Measurements from ENCODE around the gene CAMKK2. TPM values are rescaled to one million over a fixed set of nuclear protein-coding genes. Genes with fewer than 3 reads are reported as not detected.
A peak's percentile ranks its signal among the peaks of the same experiment; 100 is the strongest.

The CAMKK2 gene
- total and polyA plus RNA-seq, 9 of the 15 experiments (the other 6 are each of a cell fraction or from before 2014, with no cell fraction given): 4.3 to 32.0 (median 18.2) TPM

DNA sequence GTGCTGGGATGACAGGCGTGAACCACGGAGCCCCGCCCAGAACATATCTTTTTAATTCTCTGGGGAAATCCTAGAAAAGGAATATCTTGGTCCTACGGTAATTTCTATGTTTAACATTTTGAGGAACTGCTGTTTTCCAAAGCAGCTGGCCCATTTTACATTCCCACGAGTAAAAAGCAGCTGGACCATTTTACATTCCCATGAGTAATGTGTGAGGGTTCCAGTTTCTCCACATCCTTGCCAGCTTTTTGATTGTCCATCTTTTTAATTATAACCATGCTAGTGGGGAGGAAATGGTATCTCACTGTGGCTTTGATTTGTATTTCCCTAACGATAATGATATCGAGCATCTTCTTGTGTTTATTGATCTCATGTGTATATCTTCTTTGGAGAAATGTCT lies 91.0 kb downstream of the CAMKK2 start:
- Histone ChIP-seq H3K79me2 (ENCODE audit: control insufficient read depth, insufficient read depth, low read length) (peaks cover 4% of the 10 kb centered on the region; the same call in 2 of the 3 replicates), H3K4me3 (no peak overlapping the region), H3K4me2 (ENCODE audit: insufficient read depth, low read length) (no peak overlapping the region), H3K9me1 (ENCODE audit: control insufficient read depth, insufficient read depth, low read length) (no peaks in the 10 kb centered on the region), H3K4me1 (replicated peaks in 1 of 2; ENCODE audit: control insufficient read depth in 2 of 2, insufficient read depth in 2 of 2, low read length in 2 of 2) (peaks cover 18 to 23% of the 10 kb centered on the region in 2 experiments), H2AFZ (ENCODE audit: low read depth, low read length) (no peak overlapping the region), H3K9ac (ENCODE audit: insufficient read depth in 1 of 2, low read depth in 2 of 2, low read length in 2 of 2) (no peak overlapping the region), H3K9me3 (replicated peaks; ENCODE audit: control insufficient read depth, insufficient read depth, low read depth, low read length) (no peaks in the 10 kb centered on the region), H4K20me1 (replicated peaks; ENCODE audit: control insufficient read depth, insufficient read depth, low read length) (no peaks in the 10 kb centered on the region), H3K36me3 (ENCODE audit: control insufficient read depth, insufficient read depth, low read length) (no peaks in the 10 kb centered on the region), H3K27ac (ENCODE audit: extremely low read depth, low read depth, low read length) (no peak overlapping the region), H3K27me3 (ENCODE audit: control insufficient read depth in 2 of 2, insufficient read depth in 2 of 2, low read length in 2 of 2) (no peaks in the 10 kb centered on the region)
- BruUV-seq (replicated peaks): no TSS peak
- in situ Hi-C loops (cut with MboI) (loop anchor here (5.0 kb wide), 1 partner anchor 88 kb away; no protein-coding TSS in a partner anchor), intact Hi-C loops (cut with micrococcal nuclease) (loop anchor here (5.0 kb wide), 1 partner anchor 93 kb away; no protein-coding TSS in a partner anchor)
- ChIA-PET POLR2A (no interaction called here), CTCF (ENCODE audit: low intra/inter-chr PET ratio) (no interaction called here)
- ATAC-seq (no peak), FAIRE-seq (no peak), DNase-seq (ENCODE audit: extremely low read depth in 1 of 4, low spot score in 3 of 4) (no peak)
- WGBS (ENCODE audit: insufficient coverage, low coverage, missing lambda C conversion rate): 82% methylated on average over 7 of the region's 7 CpGs
- peak; percentile 19; the same call in 1 of the 2 replicates for TF ChIP-seq SPI1 (IDR thresholded peaks at IDR 0.05; ENCODE audit: borderline replicate concordance, low read depth, low read length)
- TF ChIP-seq PHTF2 (CRISPR knock-in tag; IDR thresholded peaks at IDR 0.05): no peak
- TF ChIP-seq, protein P1, sequence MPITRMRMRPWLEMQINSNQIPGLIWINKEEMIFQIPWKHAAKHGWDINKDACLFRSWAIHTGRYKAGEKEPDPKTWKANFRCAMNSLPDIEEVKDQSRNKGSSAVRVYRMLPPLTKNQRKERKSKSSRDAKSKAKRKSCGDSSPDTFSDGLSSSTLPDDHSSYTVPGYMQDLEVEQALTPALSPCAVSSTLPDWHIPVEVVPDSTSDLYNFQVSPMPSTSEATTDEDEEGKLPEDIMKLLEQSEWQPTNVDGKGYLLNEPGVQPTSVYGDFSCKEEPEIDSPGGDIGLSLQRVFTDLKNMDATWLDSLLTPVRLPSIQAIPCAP (CRISPR knock-in tag; IDR thresholded peaks at IDR 0.05; ENCODE audit: borderline replicate concordance): no peak
- TF ChIP-seq, protein P2, sequence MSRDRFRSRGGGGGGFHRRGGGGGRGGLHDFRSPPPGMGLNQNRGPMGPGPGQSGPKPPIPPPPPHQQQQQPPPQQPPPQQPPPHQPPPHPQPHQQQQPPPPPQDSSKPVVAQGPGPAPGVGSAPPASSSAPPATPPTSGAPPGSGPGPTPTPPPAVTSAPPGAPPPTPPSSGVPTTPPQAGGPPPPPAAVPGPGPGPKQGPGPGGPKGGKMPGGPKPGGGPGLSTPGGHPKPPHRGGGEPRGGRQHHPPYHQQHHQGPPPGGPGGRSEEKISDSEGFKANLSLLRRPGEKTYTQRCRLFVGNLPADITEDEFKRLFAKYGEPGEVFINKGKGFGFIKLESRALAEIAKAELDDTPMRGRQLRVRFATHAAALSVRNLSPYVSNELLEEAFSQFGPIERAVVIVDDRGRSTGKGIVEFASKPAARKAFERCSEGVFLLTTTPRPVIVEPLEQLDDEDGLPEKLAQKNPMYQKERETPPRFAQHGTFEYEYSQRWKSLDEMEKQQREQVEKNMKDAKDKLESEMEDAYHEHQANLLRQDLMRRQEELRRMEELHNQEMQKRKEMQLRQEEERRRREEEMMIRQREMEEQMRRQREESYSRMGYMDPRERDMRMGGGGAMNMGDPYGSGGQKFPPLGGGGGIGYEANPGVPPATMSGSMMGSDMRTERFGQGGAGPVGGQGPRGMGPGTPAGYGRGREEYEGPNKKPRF (IDR thresholded peaks at IDR 0.05; ENCODE audit: low read depth, low read length): no peak
- TF ChIP-seq, protein P3, sequence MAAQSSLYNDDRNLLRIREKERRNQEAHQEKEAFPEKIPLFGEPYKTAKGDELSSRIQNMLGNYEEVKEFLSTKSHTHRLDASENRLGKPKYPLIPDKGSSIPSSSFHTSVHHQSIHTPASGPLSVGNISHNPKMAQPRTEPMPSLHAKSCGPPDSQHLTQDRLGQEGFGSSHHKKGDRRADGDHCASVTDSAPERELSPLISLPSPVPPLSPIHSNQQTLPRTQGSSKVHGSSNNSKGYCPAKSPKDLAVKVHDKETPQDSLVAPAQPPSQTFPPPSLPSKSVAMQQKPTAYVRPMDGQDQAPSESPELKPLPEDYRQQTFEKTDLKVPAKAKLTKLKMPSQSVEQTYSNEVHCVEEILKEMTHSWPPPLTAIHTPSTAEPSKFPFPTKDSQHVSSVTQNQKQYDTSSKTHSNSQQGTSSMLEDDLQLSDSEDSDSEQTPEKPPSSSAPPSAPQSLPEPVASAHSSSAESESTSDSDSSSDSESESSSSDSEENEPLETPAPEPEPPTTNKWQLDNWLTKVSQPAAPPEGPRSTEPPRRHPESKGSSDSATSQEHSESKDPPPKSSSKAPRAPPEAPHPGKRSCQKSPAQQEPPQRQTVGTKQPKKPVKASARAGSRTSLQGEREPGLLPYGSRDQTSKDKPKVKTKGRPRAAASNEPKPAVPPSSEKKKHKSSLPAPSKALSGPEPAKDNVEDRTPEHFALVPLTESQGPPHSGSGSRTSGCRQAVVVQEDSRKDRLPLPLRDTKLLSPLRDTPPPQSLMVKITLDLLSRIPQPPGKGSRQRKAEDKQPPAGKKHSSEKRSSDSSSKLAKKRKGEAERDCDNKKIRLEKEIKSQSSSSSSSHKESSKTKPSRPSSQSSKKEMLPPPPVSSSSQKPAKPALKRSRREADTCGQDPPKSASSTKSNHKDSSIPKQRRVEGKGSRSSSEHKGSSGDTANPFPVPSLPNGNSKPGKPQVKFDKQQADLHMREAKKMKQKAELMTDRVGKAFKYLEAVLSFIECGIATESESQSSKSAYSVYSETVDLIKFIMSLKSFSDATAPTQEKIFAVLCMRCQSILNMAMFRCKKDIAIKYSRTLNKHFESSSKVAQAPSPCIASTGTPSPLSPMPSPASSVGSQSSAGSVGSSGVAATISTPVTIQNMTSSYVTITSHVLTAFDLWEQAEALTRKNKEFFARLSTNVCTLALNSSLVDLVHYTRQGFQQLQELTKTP (IDR thresholded peaks at IDR 0.05; ENCODE audit: low read depth in 1 of 2, partially characterized antibody in 2 of 2): peak in 1 of 2 experiments; percentile 59

Data from K562 (cell line).